HCT116 (cell line): ENCODE results near the gene GATAD1. TPM values are rescaled to one million over a fixed set of nuclear protein-coding genes. Genes with fewer than 3 reads are reported as not detected.

ENCODE experiments used
- ATAC-seq: fragments of 200-7000 bp; cut with Tn5 transposase; 2 replicates; pipeline ENCODE4 v1.9.1; 2020; ENCODE audit warnings: mild to moderate bottlenecking, moderate library complexity
- BruUV-seq: library from RNA; stranded (reverse); fragments of 400-500 nt; replicated peaks from 2 replicates; lab custom pipeline; 2021; lab: Mats Ljungman, UMichigan
- CTCF ChIA-PET: fragments of 300-600 bp; sonication (Branson Sonifier 250); formaldehyde crosslinking; loops from one replicate; lab custom pipeline; 2021; ENCODE audit warnings: antibody characterized with exemption; lab: Charles Lee
- POLR2A ChIA-PET: fragments of 300-600, 350-600 bp; sonication (Branson Sonifier 250); formaldehyde crosslinking; loops from one replicate; lab custom pipeline; 2021; ENCODE audit warnings: antibody characterized with exemption; lab: Charles Lee
- RAD21 ChIA-PET, 2 experiments: fragments of 300-600 bp; sonication (Branson Sonifier 250); formaldehyde crosslinking; loops; one replicate each; lab custom pipeline; 2023; ENCODE audit warnings: low total read pairs in 2 of 2; ENCODE audit not compliant: uncharacterized antibody in 2 of 2, unreplicated experiment in 2 of 2, low non-redundant PET in 1 of 2; lab: Charles Lee
- DNase-seq: peaks from one replicate; pipeline ENCODE4 v3.0.0-alpha.2; 2010; ENCODE audit warnings: low read depth, low spot score
- H2AFZ ChIP-seq: fragments of 200-600 bp; shearing (Covaris generic), sonication (generic); 2 replicates; pipeline ENCODE4 v1.6.1; 2017; ENCODE audit warnings: low read depth, mixed run types, mixed read lengths, antibody characterized with exemption, low read length; ENCODE audit not compliant: poor library complexity, severe bottlenecking
- H3K27ac ChIP-seq: 2 replicates; pipeline ENCODE4 v1.5.1; 2012; ENCODE audit warnings: low read depth, low read length
- H3K27me3 ChIP-seq: fragments of 200-600 bp; sonication (generic); 2 replicates; pipeline ENCODE4 v1.6.1; 2016; ENCODE audit warnings: mixed run types, low read length, mixed read lengths; ENCODE audit not compliant: insufficient read depth
- H3K36me3 ChIP-seq, 2 experiments: fragments of 200-500 bp in 1 of 2; fragments of 200-600 bp in 1 of 2; sonication (Bioruptor generic) in 1 of 2; sonication (generic) in 1 of 2; 2 replicates each; pipeline versions ENCODE4 v1.5.1 to v1.6.1; 2014 to 2016; ENCODE audit warnings: low read length in 2 of 2, inconsistent platforms in 1 of 2, mixed read lengths in 1 of 2, mixed run types in 1 of 2; ENCODE audit not compliant: insufficient read depth in 2 of 2, control insufficient read depth in 1 of 2
- H3K4me1 ChIP-seq, 2 experiments: fragments of 200-600 bp in 1 of 2; sonication (generic) in 1 of 2; 2 replicates each; pipeline versions ENCODE4 v1.5.1 to v1.6.1; 2012 to 2017; ENCODE audit warnings: low read length in 2 of 2, inconsistent platforms in 1 of 2, mild to moderate bottlenecking in 1 of 2, mixed read lengths in 1 of 2, mixed run types in 1 of 2, moderate library complexity in 1 of 2; ENCODE audit not compliant: insufficient read depth in 2 of 2, control insufficient read depth in 1 of 2
- H3K4me2 ChIP-seq: fragments of 200-600 bp; sonication (generic); 2 replicates; pipeline ENCODE4 v1.6.1; 2017; ENCODE audit warnings: mixed run types, low read length, mixed read lengths
- H3K4me3 ChIP-seq, 2 experiments: fragments of 200-600 bp in 1 of 2; sonication (generic) in 1 of 2; replicated peaks in 1 of 2; 2 replicates each; pipeline ENCODE4 v1.5.1; 2011 to 2016; ENCODE audit warnings: low read length in 2 of 2, control low read depth in 1 of 2, low read depth in 1 of 2, mild to moderate bottlenecking in 1 of 2, mixed read lengths in 1 of 2, mixed run types in 1 of 2
- H3K79me2 ChIP-seq: fragments of 200-600 bp; sonication (generic); 2 replicates; pipeline ENCODE4 v1.6.1; 2017; ENCODE audit warnings: mild to moderate bottlenecking, mixed run types, low read length, moderate library complexity, mixed read lengths; ENCODE audit not compliant: insufficient read depth
- H3K9ac ChIP-seq: fragments of 200-600 bp; sonication (generic); 2 replicates; pipeline ENCODE4 v1.6.1; 2016; ENCODE audit warnings: low read length, mixed read lengths
- H3K9me2 ChIP-seq: fragments of 200-600 bp; sonication (generic), shearing (Covaris generic); 2 replicates; pipeline ENCODE4 v1.6.1; 2017; ENCODE audit warnings: mixed run types, mild to moderate bottlenecking, moderate library complexity; ENCODE audit not compliant: insufficient read depth
- H3K9me3 ChIP-seq, 2 experiments: fragments of 200-500 bp in 1 of 2; fragments of 200-600 bp in 1 of 2; sonication (Bioruptor generic) in 1 of 2; sonication (generic) in 1 of 2; 2 replicates each; pipeline ENCODE4 v1.6.1; 2014 to 2017; ENCODE audit warnings: low read length in 2 of 2, mixed read lengths in 2 of 2, inconsistent platforms in 1 of 2, low read depth in 1 of 2, mild to moderate bottlenecking in 1 of 2, mixed run types in 1 of 2, moderate library complexity in 1 of 2; ENCODE audit not compliant: control insufficient read depth in 1 of 2, insufficient read depth in 1 of 2
- H4K20me1 ChIP-seq: fragments of 200-600 bp; sonication (generic), shearing (Covaris generic); 2 replicates; pipeline ENCODE4 v1.6.1; 2017; ENCODE audit warnings: mixed run types, mild to moderate bottlenecking, moderate library complexity; ENCODE audit not compliant: insufficient read depth
- CBX3 ChIP-seq: IDR thresholded peaks from 2 replicates; pipeline ENCODE4 v1.6.1; 2012; ENCODE audit warnings: low read depth
- CEBPB ChIP-seq: IDR thresholded peaks from 2 replicates; pipeline ENCODE4 v1.6.1; 2012; ENCODE audit warnings: low read depth
- CTCF ChIP-seq, 3 experiments: fragments of 200-600 bp in 1 of 3; sonication (generic) in 1 of 3; IDR thresholded peaks in 2 of 3; conservative IDR thresholded peaks in 1 of 3; 2 replicates each; pipeline ENCODE4 v1.5.1; 2012 to 2017; ENCODE audit warnings: low read depth in 2 of 3, low read length in 2 of 3, antibody characterized with exemption in 1 of 3, borderline replicate concordance in 1 of 3, control low read depth in 1 of 3, mild to moderate bottlenecking in 1 of 3, mixed read lengths in 1 of 3, mixed run types in 1 of 3, moderate library complexity in 1 of 3; ENCODE audit not compliant: insufficient read depth in 1 of 3
- EGR1 ChIP-seq: IDR thresholded peaks from 2 replicates; pipeline ENCODE4 v1.6.1; 2012; ENCODE audit warnings: low read depth
- ELF1 ChIP-seq: IDR thresholded peaks from 2 replicates; pipeline ENCODE4 v1.6.1; 2012; ENCODE audit warnings: low read depth, borderline replicate concordance
- POLR2A ChIP-seq: IDR thresholded peaks from 2 replicates; pipeline ENCODE4 v1.7.0; 2011; ENCODE audit warnings: borderline replicate concordance; ENCODE audit not compliant: insufficient read depth, insufficient read length; ENCODE audit errors: extremely low read depth
- POLR2AphosphoS5 ChIP-seq: IDR thresholded peaks from 2 replicates; pipeline ENCODE4 v1.6.1; 2011; ENCODE audit warnings: mild to moderate bottlenecking, low read depth, low read length, moderate library complexity
- RAD21 ChIP-seq: IDR thresholded peaks from 2 replicates; pipeline ENCODE4 v1.6.1; 2012; ENCODE audit warnings: low read depth, mild to moderate bottlenecking
- SIN3A ChIP-seq: IDR thresholded peaks from 2 replicates; pipeline ENCODE4 v1.6.1; 2012; ENCODE audit warnings: low read depth
- SP1 ChIP-seq: IDR thresholded peaks from 2 replicates; pipeline ENCODE4 v1.6.1; 2012; ENCODE audit warnings: low read depth
- SRF ChIP-seq: IDR thresholded peaks from 2 replicates; pipeline ENCODE4 v1.6.1; 2012; ENCODE audit warnings: low read depth
- YY1 ChIP-seq: IDR thresholded peaks from 2 replicates; pipeline ENCODE4 v1.6.1; 2011; ENCODE audit warnings: low read length, low read depth, moderate library complexity, mild to moderate bottlenecking; ENCODE audit not compliant: insufficient replicate concordance; ENCODE audit errors: extremely low read depth
- ZFX ChIP-seq: fragments of 450-650 bp; IDR thresholded peaks from 2 replicates; pipeline ENCODE4 v1.6.1; 2017
- ZNF274 ChIP-seq: fragments of 200-500 bp; sonication (Bioruptor generic); IDR thresholded peaks from 2 replicates; pipeline ENCODE4 v1.6.1; 2014; ENCODE audit warnings: mild to moderate bottlenecking, low read depth, low read length, inconsistent platforms
- intact Hi-C: fragments of 100-400 bp; cut with micrococcal nuclease; formaldehyde crosslinking; loops from 2 replicates; pipeline ENCODE4 v1.10.0; 2022
- total RNA-seq: library from RNA; stranded (reverse); gene quantifications from one replicate; pipeline ENCODE4 v1.2.1, GENCODE V29; 2021; ENCODE audit not compliant: unreplicated experiment
- TF ChIP-seq, protein P1 (sequence below): IDR thresholded peaks from 2 replicates; pipeline ENCODE4 v1.6.1; 2012
- TF ChIP-seq, protein P2 (sequence below): IDR thresholded peaks from 2 replicates; pipeline ENCODE4 v1.6.1; 2012

Gene GATAD1
- total RNA-seq, 1 experiment from 2014 or later, result 23.9 TPM

- Histone ChIP-seq H3K36me3 (peaks cover 21 to 32% of the 10 kb centered on the region in 2 experiments), H3K9me3 (no peaks in the 10 kb centered on the region), H3K79me2 (peaks cover 33% of the 10 kb centered on the region), H3K4me2 (peak overlapping the region; percentile 89), H3K27ac (peak overlapping the region; percentile 87), H3K4me3 (peak overlapping the region; percentile 72 to 87), H4K20me1 (no peaks in the 10 kb centered on the region), H2AFZ (no peak overlapping the region), H3K9me2 (no peaks in the 10 kb centered on the region), H3K4me1 (peaks cover 4 to 10% of the 10 kb centered on the region in 2 experiments; a peak in 3 of 4 replicates), H3K9ac (peak overlapping the region; percentile 94), H3K27me3 (no peaks in the 10 kb centered on the region)
- POLR2A ChIA-PET, result interaction anchor here (1.1 kb wide), 1 partner anchor 315 kb away, joined by 3 read pairs; no protein-coding TSS in a partner anchor
- DNase-seq (peak; percentile 57), ATAC-seq (peak; percentile 67)
- TF ChIP-seq SRF (no peak), YY1 (peak; percentile 60), SP1 (0 out of 2 replicates have a peak, but pooled peaks have one; percentile 18), POLR2AphosphoS5 (peak; percentile 51; the same call in 1 of the 2 replicates), ELF1 (peak; percentile 48), ZNF274 (no peak), CTCF (IDR thresholded peaks at IDR 0.05 in 2 of 3, conservative IDR thresholded peaks at IDR 0.05 in 1 of 3; ENCODE audit: borderline replicate concordance in 1 of 3, insufficient read depth in 1 of 3, low read depth in 2 of 3, low read length in 2 of 3) (peak; percentile 27 to 48 (median 34); a peak in 4 of 6 replicates), CBX3 (peak; percentile 48; the same call in 1 of the 2 replicates), CEBPB (no peak), SIN3A (no peak), POLR2A (no peak), RAD21 (peak; percentile 32), ZFX (no peak), EGR1 (no peak; the same call in 1 of the 2 replicates)
- TF ChIP-seq, protein P1, sequence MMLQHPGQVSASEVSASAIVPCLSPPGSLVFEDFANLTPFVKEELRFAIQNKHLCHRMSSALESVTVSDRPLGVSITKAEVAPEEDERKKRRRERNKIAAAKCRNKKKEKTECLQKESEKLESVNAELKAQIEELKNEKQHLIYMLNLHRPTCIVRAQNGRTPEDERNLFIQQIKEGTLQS, result no peak
- TF ChIP-seq, protein P2, sequence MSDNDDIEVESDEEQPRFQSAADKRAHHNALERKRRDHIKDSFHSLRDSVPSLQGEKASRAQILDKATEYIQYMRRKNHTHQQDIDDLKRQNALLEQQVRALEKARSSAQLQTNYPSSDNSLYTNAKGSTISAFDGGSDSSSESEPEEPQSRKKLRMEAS, result peak; percentile 8; the same call in 1 of the 2 replicates
- BruUV-seq, result TSS peak; percentile 54
- RAD21 ChIA-PET, result no interaction called here
- CTCF ChIA-PET, result interaction anchor here (0.7 to 3.2 kb wide), 9 partner anchors 13 to 568 kb away, joined by 3 to 24 read pairs (median 4); partner anchors contain the start of genes ANKIB1, KRIT1 and MTERF1
- intact Hi-C loops, result loop anchor here (5.0 to 10.0 kb wide), 2 partner anchors 271 to 1363 kb away; partner anchors contain the start of gene LRRD1
Measured at GRCh38 chr7:92448205-92448747, 994 bp downstream of the GATAD1 start.
